Activated CD8-positive, alpha-beta memory T cell treated with anti-CD3 and anti-CD28 coated beads, Interleukin-2, amount 50 U/mL, for 4 hours (primary cell): Measurements from ENCODE around the gene EPHA3.
"Not testable (repeated sequence)": the region's sequence is repeated elsewhere in the genome, so short reads cannot be mapped to it uniquely, and the experiment has no call there.

Source experiments
- DNase-seq: peaks from one replicate; pipeline ENCODE4 v3.0.0-alpha.2; 2020

Gene EPHA3

GRCh38 chr3:89297199-89297598, 189.8 kb downstream of the EPHA3 start:
- no peak for DNase-seq

- no peak for DNase-seq
Measured at GRCh38 chr3:89300526-89300925, 193.1 kb downstream of the EPHA3 start.

GRCh38 chr3:89300981-89301380, 193.6 kb downstream of the EPHA3 start:
- no peak for DNase-seq

- DNase-seq: no peak
Measured at GRCh38 chr3:89303701-89304100, 196.3 kb downstream of the EPHA3 start.

GRCh38 chr3:89306540-89306939, 199.1 kb downstream of the EPHA3 start:
- no peak for DNase-seq

GRCh38 chr3:89311581-89311980, 204.2 kb downstream of the EPHA3 start:
- no peak for DNase-seq

GRCh38 chr3:89312141-89312540, 204.7 kb downstream of the EPHA3 start:
- no peak for DNase-seq

GRCh38 chr3:89314454-89315098, 207.2 kb downstream of the EPHA3 start:
- DNase-seq: no peak

GRCh38 chr3:89315750-89316470, 208.5 kb downstream of the EPHA3 start:
- DNase-seq: no peak

- no peak for DNase-seq
Measured at GRCh38 chr3:89320186-89320585, 212.8 kb downstream of the EPHA3 start.

- DNase-seq: no peak
Measured at GRCh38 chr3:89326997-89327396, 219.6 kb downstream of the EPHA3 start.

GRCh38 chr3:89332386-89332785, 225.0 kb downstream of the EPHA3 start:
- no peak for DNase-seq

- DNase-seq: no peak
Measured at GRCh38 chr3:89332793-89333192, 225.4 kb downstream of the EPHA3 start.

- no peak for DNase-seq
Measured at GRCh38 chr3:89335693-89336092, 228.3 kb downstream of the EPHA3 start.

- DNase-seq: no peak
Measured at GRCh38 chr3:89340408-89340807, 233.0 kb downstream of the EPHA3 start.

- no peak for DNase-seq
Measured at GRCh38 chr3:89344076-89344475, 236.7 kb downstream of the EPHA3 start.

- DNase-seq: not testable (repeated sequence)
Measured at GRCh38 chr3:89350935-89351334, 243.5 kb downstream of the EPHA3 start.

GRCh38 chr3:89353465-89353864, 246.0 kb downstream of the EPHA3 start:
- no peak for DNase-seq

- no peak for DNase-seq
Measured at GRCh38 chr3:89358281-89358680, 250.9 kb downstream of the EPHA3 start.

GRCh38 chr3:89360156-89360555, 252.7 kb downstream of the EPHA3 start:
- no peak for DNase-seq

GRCh38 chr3:89362496-89362895, 255.1 kb downstream of the EPHA3 start:
- DNase-seq: no peak

- no peak for DNase-seq
Measured at GRCh38 chr3:89363171-89363570, 255.8 kb downstream of the EPHA3 start.

GRCh38 chr3:89364314-89364713, 256.9 kb downstream of the EPHA3 start:
- DNase-seq: no peak

- DNase-seq: no peak
Measured at GRCh38 chr3:89367166-89367565, 259.7 kb downstream of the EPHA3 start.

- no peak for DNase-seq
Measured at GRCh38 chr3:89368846-89369245, 261.4 kb downstream of the EPHA3 start.
